ENCODE results near the gene TTLL8.

Gene TTLL8

GRCh38 chr22:49976439-49977175, 81.5 kb downstream of the TTLL8 start:
- DNase-seq: no peak

DNA sequence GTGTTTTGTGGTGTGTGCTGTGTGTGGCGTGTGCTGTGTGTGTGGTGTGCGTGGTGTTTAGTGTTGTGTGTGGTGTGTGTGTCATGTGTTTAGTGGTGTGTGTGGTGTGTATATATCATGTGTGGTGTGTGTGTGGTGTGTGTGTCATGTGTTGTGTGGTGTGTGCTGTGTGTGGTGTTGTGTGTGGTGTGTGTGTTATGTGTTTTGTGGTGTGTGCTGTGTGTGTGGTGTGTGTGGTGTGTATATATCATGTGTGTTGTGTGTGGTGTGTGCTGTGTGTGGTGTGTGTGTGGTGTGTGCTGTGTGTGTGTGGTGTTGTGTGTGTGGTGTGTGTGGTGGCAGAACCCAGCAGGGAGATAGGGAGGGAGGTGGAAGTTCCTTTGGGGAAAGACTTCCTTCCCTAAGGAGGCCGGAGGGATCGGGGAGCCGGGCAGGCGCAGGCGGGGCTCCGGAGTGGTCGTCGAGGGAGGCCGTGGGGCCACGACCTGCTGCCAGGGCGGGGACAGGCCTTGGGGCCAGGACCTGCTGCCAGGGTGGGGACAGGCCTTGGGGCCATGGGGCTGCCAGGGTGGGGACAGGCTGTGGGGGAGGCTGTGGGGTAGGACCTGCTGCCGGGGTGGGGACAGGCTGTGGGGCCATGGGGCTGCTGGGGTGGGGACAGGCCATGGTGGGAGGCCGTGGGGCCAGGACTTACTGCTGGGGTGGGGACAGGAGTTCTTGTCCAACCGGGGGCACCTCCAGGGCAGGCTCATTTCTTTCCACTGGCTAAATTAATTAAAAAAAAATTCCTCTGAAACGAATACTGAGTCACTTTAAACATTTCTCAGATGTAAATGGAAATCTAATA, 82.3 kb downstream of the TTLL8 start:
- DNase-seq: no peak

DNA sequence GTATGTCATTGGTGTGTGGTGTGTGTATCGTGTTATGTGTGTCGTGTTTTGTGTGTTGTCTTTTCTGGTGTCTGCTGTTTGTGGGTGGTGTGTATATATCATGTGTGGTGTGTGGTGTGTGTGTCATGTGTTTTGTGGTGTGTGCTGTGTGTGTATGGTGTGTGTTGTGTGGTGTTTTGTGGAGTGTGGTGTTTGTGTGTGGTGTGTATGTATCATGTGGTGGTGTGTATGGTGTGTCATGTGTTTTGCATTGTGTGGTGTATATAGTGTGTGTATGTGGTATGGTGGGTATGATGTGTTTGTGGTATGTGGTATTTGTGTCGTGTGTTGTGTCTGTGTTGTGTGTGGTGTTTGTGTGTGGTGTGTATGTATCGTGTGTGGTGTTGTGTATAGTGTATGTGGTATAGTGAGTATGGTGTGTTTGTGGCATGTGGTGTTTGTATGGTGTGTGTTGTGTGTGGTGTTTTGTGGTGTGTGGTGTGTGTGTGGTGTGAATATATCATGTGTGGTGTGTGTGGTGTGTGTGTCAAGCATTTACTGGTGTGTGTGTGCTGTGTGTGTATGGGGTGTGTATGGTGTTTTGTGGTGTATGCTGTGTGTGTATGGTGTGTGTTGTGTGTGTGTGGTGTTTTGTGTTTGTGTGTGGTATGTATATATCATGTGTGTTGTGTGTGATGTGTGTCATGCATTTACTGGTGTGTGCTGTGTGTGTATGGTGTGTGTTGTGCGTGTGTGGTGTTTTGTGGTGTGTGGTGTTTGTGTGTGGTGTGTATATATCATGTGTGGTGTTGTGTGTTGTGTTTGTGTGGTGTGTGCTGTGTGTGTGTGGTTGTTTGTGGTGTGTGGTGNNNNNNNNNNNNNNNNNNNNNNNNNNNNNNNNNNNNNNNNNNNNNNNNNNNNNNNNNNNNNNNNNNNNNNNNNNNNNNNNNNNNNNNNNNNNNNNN, 84.8 kb downstream of the TTLL8 start:
- DNase-seq: no peak

GRCh38 chr22:49972163-49973017, 85.7 kb downstream of the TTLL8 start:
- no peak for DNase-seq

- peak; percentile 85 for DNase-seq
These were observed 86.6 kb downstream of the TTLL8 start for GRCh38 chr22:49971232-49972162.

GRCh38 chr22:49970528-49971231, 87.4 kb downstream of the TTLL8 start:
- DNase-seq: peak; percentile 99

DNA sequence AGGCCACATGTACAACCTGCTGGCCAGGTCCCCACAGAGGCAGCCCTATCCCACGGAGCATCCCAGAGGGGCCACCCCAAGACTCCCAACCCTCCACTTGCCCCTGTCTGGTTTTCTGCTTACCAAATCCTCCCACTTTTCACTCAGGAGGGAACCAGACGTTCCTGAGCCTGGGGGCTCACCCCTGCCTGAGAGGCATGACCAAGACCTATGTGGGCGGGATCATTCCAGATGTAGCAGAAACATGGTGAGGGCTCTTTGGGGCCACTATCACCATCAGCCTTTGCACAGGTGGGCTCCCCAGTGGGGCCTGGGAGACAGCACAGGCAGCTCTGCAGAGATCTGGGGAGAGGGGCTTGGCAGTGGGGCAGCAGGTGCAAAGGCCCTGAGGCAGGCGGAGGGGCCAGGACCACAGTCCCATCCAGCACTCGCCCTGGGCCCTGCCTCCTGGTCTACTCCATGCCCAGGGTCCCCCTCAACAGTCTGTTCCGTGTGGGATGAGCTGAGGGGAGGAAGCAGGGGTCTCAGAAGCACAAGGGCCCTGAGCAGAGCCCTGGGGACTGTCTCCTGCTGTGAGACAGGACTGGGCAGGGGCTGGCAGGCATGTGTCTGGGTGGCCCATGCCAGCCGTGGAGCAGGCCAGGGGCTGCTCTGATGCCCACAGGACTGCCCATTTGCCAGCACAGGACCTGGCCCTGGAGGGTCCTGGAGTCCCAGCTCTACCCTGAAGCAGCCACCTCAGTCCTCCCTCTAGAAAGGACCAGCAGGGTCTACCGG, 88.2 kb downstream of the TTLL8 start:
- no peak for DNase-seq

DNA sequence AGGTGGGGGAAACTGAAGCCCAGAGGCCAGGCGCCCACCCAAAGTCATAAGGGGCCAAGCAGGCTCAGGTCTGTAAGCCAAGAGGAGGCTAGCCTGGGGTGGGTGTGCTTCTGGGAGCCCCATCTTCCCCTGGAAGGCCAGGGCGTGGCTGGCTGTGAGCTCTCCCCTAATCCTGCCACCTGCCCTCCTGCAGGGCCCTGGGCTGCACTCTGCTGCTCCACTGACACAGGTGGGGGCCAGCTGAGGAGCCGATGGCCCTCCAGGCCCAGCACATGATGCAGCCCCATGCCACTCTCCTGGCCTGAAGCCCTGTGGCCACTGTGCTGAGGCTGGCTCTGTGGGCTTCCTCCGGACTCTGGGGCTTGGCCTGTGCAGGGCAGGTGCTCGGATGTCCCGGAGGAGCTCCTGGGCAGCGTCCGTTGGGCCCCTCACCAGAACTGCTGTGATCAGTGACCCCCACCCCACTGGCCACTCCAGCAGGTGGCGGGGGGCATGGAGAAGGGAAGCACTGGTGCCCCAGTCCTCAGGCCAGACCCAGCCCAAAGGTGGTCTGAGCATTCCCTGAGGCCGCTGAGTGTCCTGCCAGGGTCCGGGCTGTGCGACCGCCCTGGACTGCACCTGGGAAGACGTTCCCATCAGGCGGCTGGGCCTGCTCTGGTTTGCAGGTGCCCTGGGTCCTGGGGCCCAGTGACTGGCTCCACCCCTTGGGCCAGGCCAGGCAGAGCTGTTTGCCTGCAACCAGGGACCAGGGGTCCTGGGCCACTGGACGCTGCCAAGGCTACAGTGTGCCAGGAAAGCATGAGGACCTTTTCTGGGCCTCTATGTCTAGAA, 89.1 kb downstream of the TTLL8 start:
- no peak for DNase-seq
